Fibroblast of lung (primary cell): ENCODE results near the gene ATP8A2. TPM values are rescaled to one million over a fixed set of nuclear protein-coding genes. Genes with fewer than 3 reads are reported as not detected.

Source experiments
- DNase-seq, 2 donors: peaks; one replicate each; pipeline versions ENCODE4 v3.0.0 to v3.0.0-alpha.2; 2010; ENCODE audit warnings: low read depth in 2 of 2
- H2AFZ ChIP-seq: 2 replicates; pipeline ENCODE4 v1.5.1; 2012; ENCODE audit warnings: low read length, control low read depth, inconsistent platforms
- H3K27ac ChIP-seq: 2 replicates; pipeline ENCODE4 v1.5.1; 2011; ENCODE audit warnings: low read length, control low read depth; ENCODE audit not compliant: insufficient read depth
- H3K27me3 ChIP-seq: 2 replicates; pipeline ENCODE4 v1.5.1; 2011; ENCODE audit warnings: mild to moderate bottlenecking, low read length; ENCODE audit not compliant: control insufficient read depth, insufficient read depth
- H3K36me3 ChIP-seq: 2 replicates; pipeline ENCODE4 v1.5.1; 2011; ENCODE audit warnings: low read length; ENCODE audit not compliant: control insufficient read depth, insufficient read depth
- H3K4me1 ChIP-seq: 2 replicates; pipeline ENCODE4 v1.5.1; 2011; ENCODE audit warnings: low read length; ENCODE audit not compliant: control insufficient read depth, insufficient read depth; ENCODE audit errors: extremely low read depth
- H3K4me2 ChIP-seq: 2 replicates; pipeline ENCODE4 v1.5.1; 2011; ENCODE audit warnings: low read length, control low read depth; ENCODE audit not compliant: insufficient read depth; ENCODE audit errors: extremely low read depth
- H3K4me3 ChIP-seq, 4 experiments: fragments of 200-600 bp in 1 of 4; sonication (generic) in 1 of 4; replicated peaks in 1 of 4; 2 replicates each; pipeline ENCODE4 v1.5.1; 2011 to 2016; ENCODE audit warnings: low read length in 4 of 4, low read depth in 3 of 4, mild to moderate bottlenecking in 3 of 4, control low read depth in 2 of 4, inconsistent platforms in 1 of 4, mixed read lengths in 1 of 4; ENCODE audit not compliant: insufficient read depth in 1 of 4; ENCODE audit errors: control extremely low read depth in 1 of 4
- H3K79me2 ChIP-seq: 2 replicates; pipeline ENCODE4 v1.5.1; 2012; ENCODE audit warnings: mild to moderate bottlenecking, low read length, inconsistent platforms; ENCODE audit not compliant: control insufficient read depth, insufficient read depth
- H3K9ac ChIP-seq: 2 replicates; pipeline ENCODE4 v1.5.1; 2011; ENCODE audit warnings: mild to moderate bottlenecking, low read length, control low read depth; ENCODE audit not compliant: insufficient read depth
- H3K9me3 ChIP-seq: 2 replicates; pipeline ENCODE4 v1.5.1; 2012; ENCODE audit warnings: low read depth, low read length; ENCODE audit not compliant: control insufficient read depth, insufficient read depth
- H4K20me1 ChIP-seq: 2 replicates; pipeline ENCODE4 v1.5.1; 2011; ENCODE audit warnings: low read length; ENCODE audit not compliant: control insufficient read depth, insufficient read depth; ENCODE audit errors: extremely low read depth
- EZH2 ChIP-seq: IDR thresholded peaks from 2 replicates; pipeline ENCODE4 v1.5.1; 2012; ENCODE audit warnings: low read length, control low read depth, mild to moderate bottlenecking; ENCODE audit errors: missing control alignments
- polyA plus RNA-seq, 2 donors: library from polyadenylated mRNA; depleted of rRNA in 1 of 2; stranded (reverse) in 1 of 2; unstranded in 1 of 2; fragments of >200 nt; gene quantifications; 2 replicates each; pipeline ENCODE4 v1.2.1, GENCODE V29; 2011 to 2012; ENCODE audit warnings: missing spikeins in 1 of 2
- total RNA-seq: library from RNA; depleted of rRNA; stranded (reverse); fragments of >200 nt; gene quantifications from 2 replicates; pipeline ENCODE4 v1.2.1, GENCODE V29; 2014
- TF ChIP-seq, protein P1 (sequence below), 2 donors: IDR thresholded peaks in 1 of 2; conservative IDR thresholded peaks in 1 of 2; 1 replicate in 1 of 2; 2 replicates in 1 of 2; pipeline ENCODE4 v1.5.1; 2011 to 2012; ENCODE audit warnings: low read length in 2 of 2, control low read depth in 1 of 2, inconsistent platforms in 1 of 2, low read depth in 1 of 2, mild to moderate bottlenecking in 1 of 2

ATP8A2 gene
- total and polyA plus RNA-seq, 2 donors (not counting 1 experiment from before 2014, with no cell fraction given), result under 0.01 to 0.01 TPM

DNA sequence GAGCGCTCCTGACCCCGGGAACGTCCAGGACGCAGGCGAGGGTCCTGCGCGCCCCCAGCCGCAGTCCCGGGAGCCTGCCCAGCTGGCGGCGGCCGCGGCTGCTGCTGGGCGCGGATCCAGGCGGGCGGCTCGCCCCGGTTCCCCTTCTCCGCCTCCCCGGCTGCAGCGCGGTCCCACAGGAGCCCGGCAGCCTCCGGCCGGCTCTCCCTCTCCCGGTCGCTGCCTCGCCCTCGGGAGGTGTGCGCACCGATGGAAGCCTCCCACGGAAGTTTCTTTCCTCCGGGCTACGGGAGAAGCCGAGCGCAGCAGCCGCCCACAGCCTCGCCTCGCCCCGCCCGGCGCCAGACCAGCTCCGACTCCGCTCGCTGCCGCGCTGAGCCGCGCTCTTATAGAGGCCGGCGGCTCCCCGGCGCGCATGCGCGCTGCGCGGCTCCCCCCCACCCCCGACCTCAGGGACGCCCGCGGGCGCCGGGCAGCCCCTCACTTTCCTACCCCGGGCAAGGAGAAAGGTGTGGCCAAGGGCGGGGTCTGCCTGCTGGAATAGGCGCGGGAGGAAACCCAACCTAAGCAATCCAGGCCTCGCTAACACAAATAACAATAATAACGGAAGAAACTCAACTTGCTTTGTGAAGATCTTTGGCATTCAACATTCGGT is 680.0 kb downstream of the ATP8A2 start, which contains the start of gene SHISA2:
Gene SHISA2 (minus strand): TSS at position 360 of the 655 bp plus-strand sequence. CDS start 1,041 bp downstream, outside the sequence.
- no peak within 1 kb of the TSS for H3K27ac ChIP-seq
- no peaks in the 10 kb centered on the region for H3K36me3 ChIP-seq
- no peaks in the 10 kb centered on the region for H3K9me3 ChIP-seq
- H3K4me1 ChIP-seq, result no peaks in the 10 kb centered on the region
- TF ChIP-seq, protein P1, sequence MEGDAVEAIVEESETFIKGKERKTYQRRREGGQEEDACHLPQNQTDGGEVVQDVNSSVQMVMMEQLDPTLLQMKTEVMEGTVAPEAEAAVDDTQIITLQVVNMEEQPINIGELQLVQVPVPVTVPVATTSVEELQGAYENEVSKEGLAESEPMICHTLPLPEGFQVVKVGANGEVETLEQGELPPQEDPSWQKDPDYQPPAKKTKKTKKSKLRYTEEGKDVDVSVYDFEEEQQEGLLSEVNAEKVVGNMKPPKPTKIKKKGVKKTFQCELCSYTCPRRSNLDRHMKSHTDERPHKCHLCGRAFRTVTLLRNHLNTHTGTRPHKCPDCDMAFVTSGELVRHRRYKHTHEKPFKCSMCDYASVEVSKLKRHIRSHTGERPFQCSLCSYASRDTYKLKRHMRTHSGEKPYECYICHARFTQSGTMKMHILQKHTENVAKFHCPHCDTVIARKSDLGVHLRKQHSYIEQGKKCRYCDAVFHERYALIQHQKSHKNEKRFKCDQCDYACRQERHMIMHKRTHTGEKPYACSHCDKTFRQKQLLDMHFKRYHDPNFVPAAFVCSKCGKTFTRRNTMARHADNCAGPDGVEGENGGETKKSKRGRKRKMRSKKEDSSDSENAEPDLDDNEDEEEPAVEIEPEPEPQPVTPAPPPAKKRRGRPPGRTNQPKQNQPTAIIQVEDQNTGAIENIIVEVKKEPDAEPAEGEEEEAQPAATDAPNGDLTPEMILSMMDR (conservative IDR thresholded peaks at IDR 0.05 in 1 of 2, IDR thresholded peaks at IDR 0.05 in 1 of 2; ENCODE audit: low read depth in 1 of 2, low read length in 2 of 2), result no peak
- TF ChIP-seq EZH2, result no peak
- no peaks in the 10 kb centered on the region for H3K79me2 ChIP-seq
- H3K9ac ChIP-seq, result no peak within 1 kb of the TSS
- H3K4me2 ChIP-seq, result peak within 1 kb of the TSS; percentile 44
- H3K4me3 ChIP-seq, result peak within 1 kb of the TSS in 3 of 4 experiments; percentile 7 to 45 (median 27)
- H2AFZ ChIP-seq, result no peak within 1 kb of the TSS
- DNase-seq, result peak; percentile 54 to 67
- H3K27me3 ChIP-seq, result peaks cover 32% of the 10 kb centered on the region
- no peaks in the 10 kb centered on the region for H4K20me1 ChIP-seq

GRCh38 chr13:26052337-26052736 is 680.6 kb downstream of the ATP8A2 start:
- Histone ChIP-seq H3K4me1 (no peaks in the 10 kb centered on the region), H3K36me3 (no peaks in the 10 kb centered on the region), H3K27me3 (peaks cover 32% of the 10 kb centered on the region), H3K79me2 (no peaks in the 10 kb centered on the region), H3K9ac (no peak overlapping the region), H3K4me2 (no peak overlapping the region), H2AFZ (no peak overlapping the region), H4K20me1 (no peaks in the 10 kb centered on the region), H3K4me3 (peak overlapping the region in 1 of 4 experiments; percentile 45), H3K27ac (no peak overlapping the region), H3K9me3 (no peaks in the 10 kb centered on the region)
- no peak for DNase-seq
- TF ChIP-seq, protein P1 (conservative IDR thresholded peaks at IDR 0.05 in 1 of 2, IDR thresholded peaks at IDR 0.05 in 1 of 2; ENCODE audit: low read depth in 1 of 2, low read length in 2 of 2), result no peak
- TF ChIP-seq EZH2, result peak; percentile 47

- Histone ChIP-seq H3K4me2 (no peak overlapping the region), H3K9me3 (no peaks in the 10 kb centered on the region), H3K27ac (no peak overlapping the region), H3K36me3 (no peaks in the 10 kb centered on the region), H3K4me3 (no peak overlapping the region), H3K4me1 (no peaks in the 10 kb centered on the region), H3K9ac (no peak overlapping the region), H3K27me3 (peaks cover 32% of the 10 kb centered on the region), H4K20me1 (no peaks in the 10 kb centered on the region), H2AFZ (no peak overlapping the region), H3K79me2 (no peaks in the 10 kb centered on the region)
- TF ChIP-seq EZH2, result no peak
- TF ChIP-seq, protein P1 (conservative IDR thresholded peaks at IDR 0.05 in 1 of 2, IDR thresholded peaks at IDR 0.05 in 1 of 2; ENCODE audit: low read depth in 1 of 2, low read length in 2 of 2), result no peak
- no peak for DNase-seq
These were observed 681.7 kb downstream of the ATP8A2 start for GRCh38 chr13:26053418-26053980.
